Stomach (tissue), 9 donors: Measurements from ENCODE around the gene CTBP1. TPM values are rescaled to one million over a fixed set of nuclear protein-coding genes. Genes with fewer than 3 reads are reported as not detected.

ENCODE experiments used
- DNase-seq, 2 donors: peaks; one replicate each; pipeline versions ENCODE4 v3.0.0 to v3.0.0-alpha.2; 2013 to 2019
- H3K27ac ChIP-seq, 5 donors: fragments of 200-600 bp in 4 of 5; sonication (generic) in 4 of 5; one replicate each; pipeline ENCODE4 v1.5.1; 2013 to 2019; ENCODE audit warnings: mild to moderate bottlenecking in 1 of 5, moderate library complexity in 1 of 5
- H3K27me3 ChIP-seq, 3 donors: fragments of 200-600 bp; sonication (generic); one replicate each; pipeline ENCODE4 v1.5.1; 2017 to 2019; ENCODE audit warnings: mixed run types in 1 of 3
- H3K36me3 ChIP-seq, 4 donors: fragments of 200-600 bp; sonication (generic); 1 replicate in 3 of 4; 2 replicates in 1 of 4; pipeline ENCODE4 v1.5.1; 2016 to 2019
- H3K4me1 ChIP-seq, 4 donors: fragments of 200-600 bp; sonication (generic); one replicate each; pipeline ENCODE4 v1.5.1; 2016 to 2019
- H3K4me3 ChIP-seq, 4 donors: fragments of 200-600 bp; sonication (generic) in 3 of 4; one replicate each; pipeline ENCODE4 v1.5.1; 2016 to 2019; ENCODE audit warnings: mild to moderate bottlenecking in 1 of 4
- H3K9me3 ChIP-seq, 4 donors: fragments of 200-600 bp; sonication (generic); one replicate each; pipeline ENCODE4 v1.5.1; 2016 to 2019
- CTCF ChIP-seq, 7 experiments: fragments of 450-650 bp in 4 of 7; fragments of 200-600 bp in 3 of 7; sonication (generic) in 3 of 7; IDR thresholded peaks; one replicate each; pipeline ENCODE4 v1.5.1; 2016 to 2019; ENCODE audit warnings: antibody characterized with exemption in 7 of 7, control low read depth in 2 of 7, mild to moderate bottlenecking in 1 of 7
- EP300 ChIP-seq: sonication (generic); formaldehyde crosslinking; IDR thresholded peaks from one replicate; pipeline ENCODE4 v1.6.1; 2017; ENCODE audit warnings: antibody characterized with exemption
- POLR2A ChIP-seq, 4 donors: fragments of 450-650 bp; IDR thresholded peaks; one replicate each; pipeline ENCODE4 v1.6.1; 2016; ENCODE audit warnings: antibody characterized with exemption in 4 of 4, control low read depth in 2 of 4, mild to moderate bottlenecking in 1 of 4, moderate library complexity in 1 of 4
- POLR2AphosphoS5 ChIP-seq, 3 donors: sonication (generic); formaldehyde crosslinking; IDR thresholded peaks; one replicate each; pipeline ENCODE4 v1.6.1; 2016; ENCODE audit warnings: antibody characterized with exemption in 3 of 3
- WGBS, 5 donors: extraction: QIAGEN DNeasy Blood & Tissue Kit in 3 of 5; methylation state at CpG; one replicate each; pipeline versions ENCODE4 v1.1.5 to v1.1.7; 2013 to 2018; 5-methylcytosine and 5-hydroxymethylcytosine counted together
- intact Hi-C: fragments of 100-400 bp; cut with DNase I; formaldehyde crosslinking; loops from one replicate; pipeline ENCODE4 v1.15.1; 2023; ENCODE audit warnings: low total_unique reads
- polyA plus RNA-seq, 3 donors: library from polyadenylated mRNA; stranded (reverse); fragments of 200-250 nt; gene quantifications; one replicate each; pipeline ENCODE4 v1.2.3, GENCODE V29; 2013
- total RNA-seq, 5 donors: library from RNA; depleted of rRNA; stranded (reverse); fragments of >200 nt; gene quantifications; one replicate each; pipeline versions ENCODE4 v1.1.0 to v1.2.3, GENCODE V29; 2014 to 2016
- donor health status: healthy with polysubstance abuse.
- donor health status: Bipolar disorder and iron deficiency.
- donor health status: healthy.

CTBP1 gene
- total and polyA plus RNA-seq, 8 donors: 72.7 to 415 (median 95.1) TPM

DNA sequence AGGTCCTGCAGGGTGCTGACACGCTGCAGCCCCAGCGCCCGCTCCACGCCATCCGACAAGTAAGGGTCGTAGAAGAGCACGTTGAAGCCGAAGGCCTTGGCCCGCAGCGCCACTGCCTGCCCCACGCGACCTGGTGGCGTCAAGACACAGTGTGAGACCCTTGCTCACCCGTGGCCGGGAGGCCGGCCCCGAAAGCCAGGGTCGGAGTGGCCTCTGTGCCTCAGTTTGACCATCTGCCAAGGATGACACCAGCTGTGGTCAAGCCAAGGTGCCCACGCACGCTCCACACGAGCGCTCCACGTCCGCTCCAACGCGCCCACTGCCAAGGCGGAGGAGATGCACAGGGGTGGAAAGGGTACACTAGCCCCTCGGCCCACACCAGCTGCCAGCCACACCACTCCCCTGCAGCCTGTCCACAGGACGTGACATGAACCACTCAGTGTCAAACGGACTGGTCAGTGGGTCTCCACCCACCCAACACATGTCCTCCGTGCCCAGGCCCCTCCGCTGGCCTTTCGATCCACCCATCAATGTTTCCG lies 32.8 kb downstream of the CTBP1 start:
- intact Hi-C loops: no loop called here
- WGBS, 5 donors: 90 to 96% (median 95%) methylated on average over 8 to 34 of the region's 34 CpGs
- H3K4me3 ChIP-seq: no peak overlapping the region
- no peak for DNase-seq
- H3K27me3 ChIP-seq: no peaks in the 10 kb centered on the region
- peaks cover 41 to 87% (median 84%) of the 10 kb centered on the region in 4 donors for H3K36me3 ChIP-seq
- peaks cover 17 to 78% (median 49%) of the 10 kb centered on the region in 4 donors for H3K4me1 ChIP-seq
- peak overlapping the region in 3 of 5 donors; percentile 45 to 74 (median 57) for H3K27ac ChIP-seq
- H3K9me3 ChIP-seq: no peaks in the 10 kb centered on the region
- TF ChIP-seq POLR2AphosphoS5 (IDR thresholded peaks at IDR 0.05) (no peak), CTCF (IDR thresholded peaks at IDR 0.05) (no peak), EP300 (no peak), POLR2A (IDR thresholded peaks at IDR 0.05) (no peak)

GRCh38 chr4:1215141-1216075 lies 33.5 kb downstream of the CTBP1 start:
- H3K9me3 ChIP-seq: no peaks in the 10 kb centered on the region
- WGBS, 5 donors: 63 to 89% (median 81%) methylated on average over 19 to 31 of the region's 31 CpGs
- TF ChIP-seq CTCF (IDR thresholded peaks at IDR 0.05): no peak
- TF ChIP-seq EP300: no peak
- no peak for TF ChIP-seq POLR2AphosphoS5 (IDR thresholded peaks at IDR 0.05)
- no peak for TF ChIP-seq POLR2A (IDR thresholded peaks at IDR 0.05)
- intact Hi-C loops: no loop called here
- H3K4me3 ChIP-seq: no peak overlapping the region
- no peaks in the 10 kb centered on the region for H3K27me3 ChIP-seq
- peaks cover 24 to 85% (median 56%) of the 10 kb centered on the region in 4 donors for H3K4me1 ChIP-seq
- peak in 1 of 2 donors; percentile 43 for DNase-seq
- H3K36me3 ChIP-seq: peaks cover 41 to 87% (median 84%) of the 10 kb centered on the region in 4 donors
- peak overlapping the region in 3 of 5 donors; percentile 18 to 74 (median 44) for H3K27ac ChIP-seq

DNA sequence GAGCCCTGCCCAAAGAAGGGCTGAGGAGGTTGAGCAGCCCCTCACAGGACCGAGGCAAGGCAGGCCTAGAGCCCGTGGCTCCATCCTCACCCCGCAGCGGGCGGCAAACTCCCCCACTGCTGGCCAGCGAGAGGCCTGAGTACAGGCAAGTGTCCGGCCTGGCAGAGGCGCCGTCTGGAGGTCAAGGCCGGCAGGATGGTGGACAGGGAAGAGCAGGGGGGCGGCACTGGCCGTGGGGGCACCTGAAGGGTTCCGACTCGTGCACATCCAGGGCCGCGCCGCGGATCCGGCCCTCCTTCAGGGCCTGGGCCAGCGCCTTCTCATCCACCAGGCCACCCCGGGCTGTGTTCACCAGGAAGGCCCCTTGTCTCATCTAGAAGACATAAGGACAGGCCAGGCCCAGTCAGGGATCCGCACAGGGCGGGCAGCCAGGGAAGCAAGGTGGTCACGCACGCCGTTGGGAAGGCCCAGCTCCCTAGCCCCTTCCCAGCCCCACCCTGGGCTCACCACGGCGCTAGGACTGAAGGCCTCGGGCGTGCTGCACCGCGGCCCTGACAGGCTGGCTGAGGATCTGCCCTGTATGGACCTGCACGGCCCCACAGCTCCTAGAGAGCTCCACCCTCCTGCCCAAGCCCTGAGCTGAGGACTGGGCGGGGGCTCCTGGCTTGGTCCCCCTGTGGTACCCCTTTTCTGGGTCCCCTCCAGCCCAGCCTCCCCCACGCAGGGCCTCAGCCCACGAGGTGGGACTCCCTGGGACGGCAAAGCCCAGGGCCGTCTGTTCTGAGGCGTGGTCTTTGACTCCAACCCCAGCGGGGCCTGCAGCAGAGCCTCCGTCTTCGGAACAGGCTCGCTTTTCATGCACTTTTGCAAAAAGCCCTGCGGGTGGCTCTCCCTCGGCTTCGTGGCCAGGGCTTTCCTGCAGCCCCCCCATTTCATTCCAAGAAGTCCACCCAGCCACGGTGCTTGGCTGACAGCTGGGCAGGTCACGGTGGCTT lies 34.5 kb downstream of the CTBP1 start:
- intact Hi-C loops: no loop called here
- WGBS, 5 donors: 84 to 92% (median 90%) methylated on average over 29 to 48 of the region's 48 CpGs
- Histone ChIP-seq H3K27me3 (no peaks in the 10 kb centered on the region), H3K27ac (peak overlapping the region in 3 of 5 donors; percentile 8 to 62 (median 38)), H3K36me3 (peaks cover 41 to 87% (median 82%) of the 10 kb centered on the region in 4 donors), H3K4me1 (peaks cover 34 to 92% (median 63%) of the 10 kb centered on the region in 4 donors), H3K9me3 (no peaks in the 10 kb centered on the region), H3K4me3 (no peak overlapping the region)
- DNase-seq: no peak
- TF ChIP-seq POLR2AphosphoS5 (IDR thresholded peaks at IDR 0.05): no peak
- no peak for TF ChIP-seq EP300
- no peak for TF ChIP-seq POLR2A (IDR thresholded peaks at IDR 0.05)
- no peak for TF ChIP-seq CTCF (IDR thresholded peaks at IDR 0.05)
